Activated T-cell treated with anti-CD3 and anti-CD28 coated beads, Interleukin-2, amount 50 U/mL, for 1 hour (primary cell): ENCODE results near the gene EPN1.

Experiments
- DNase-seq: peaks from one replicate; pipeline ENCODE4 v3.0.0-alpha.2; 2020

EPN1 gene

GRCh38 chr19:55674841-55675660 is at the start of gene EPN1:
TSS of gene EPN1 (plus strand) at chr19:55675226. CDS start at chr19:55678628, 3,402 bp downstream.
- DNase-seq = peak; percentile 97

GRCh38 chr19:55626350-55626749 is 48.7 kb upstream of the EPN1 start:
- DNase-seq = peak; percentile 41

- DNase-seq = peak; percentile 65
These were observed 42.6 kb upstream of the EPN1 start for GRCh38 chr19:55632463-55632834.

- DNase-seq = no peak
These were observed 41.2 kb upstream of the EPN1 start for GRCh38 chr19:55633861-55634260.

GRCh38 chr19:55635334-55635717 is 39.7 kb upstream of the EPN1 start:
- no peak for DNase-seq

GRCh38 chr19:55635856-55636440 is 39.1 kb upstream of the EPN1 start:
- DNase-seq = no peak

GRCh38 chr19:55636723-55637122 is 38.3 kb upstream of the EPN1 start:
- DNase-seq = no peak

- DNase-seq = no peak
These were observed 37.5 kb upstream of the EPN1 start for GRCh38 chr19:55637534-55637933.

- DNase-seq = peak; percentile 69
These were observed 36.1 kb upstream of the EPN1 start for GRCh38 chr19:55638864-55639359.

- DNase-seq = peak; percentile 84
These were observed 34.9 kb upstream of the EPN1 start for GRCh38 chr19:55640043-55640576.

- DNase-seq = peak; percentile 73
These were observed 34.2 kb upstream of the EPN1 start, which contains the start of gene ZNF580 for GRCh38 chr19:55640577-55641425. TSS of gene ZNF580 (plus strand) at chr19:55641002. CDS start at chr19:55642509, 1,507 bp downstream.

GRCh38 chr19:55641426-55642152 is 33.4 kb upstream of the EPN1 start:
- no peak for DNase-seq

GRCh38 chr19:55642153-55643002 is 32.6 kb upstream of the EPN1 start:
- DNase-seq = peak; percentile 51

- peak; percentile 84 for DNase-seq
These were observed 31.8 kb upstream of the EPN1 start, which contains the start of gene ZNF581 for GRCh38 chr19:55643003-55643886. TSS of gene ZNF581 (plus strand) at chr19:55643649. CDS start at chr19:55644572, 923 bp downstream.

- no peak for DNase-seq
These were observed 31.2 kb upstream of the EPN1 start for GRCh38 chr19:55643887-55644176.

- no peak for DNase-seq
These were observed 30.7 kb upstream of the EPN1 start for GRCh38 chr19:55644191-55644833.

GRCh38 chr19:55644842-55645511 is 30.0 kb upstream of the EPN1 start:
- no peak for DNase-seq

GRCh38 chr19:55645512-55645881 is 29.5 kb upstream of the EPN1 start:
- no peak for DNase-seq
